Coronary artery (tissue), 2 donors: ENCODE data around the gene CRYGN.

Experiments used
- DNase-seq: peaks from one replicate; pipeline ENCODE4 v3.0.0-alpha.2; 2017; ENCODE audit warnings: low spot score
- H3K27ac ChIP-seq, 2 donors: fragments of 200-600 bp; sonication (generic); one replicate each; pipeline ENCODE4 v1.5.1; 2016 to 2019
- H3K4me3 ChIP-seq: fragments of 200-600 bp; sonication (generic); 2 replicates; pipeline ENCODE4 v1.5.1; 2016; ENCODE audit warnings: mild to moderate bottlenecking, moderate library complexity
- CTCF ChIP-seq: fragments of 200-600 bp; sonication (generic); IDR thresholded peaks from one replicate; pipeline ENCODE4 v1.5.1; 2019; ENCODE audit warnings: antibody characterized with exemption

CRYGN gene

GRCh38 chr7:151410405-151411390 is 29.2 kb downstream of the CRYGN start:
- Histone ChIP-seq H3K4me3 (peak overlapping the region; percentile 67), H3K27ac (peak overlapping the region in 1 of 2 donors; percentile 58)
- no peak for DNase-seq
- TF ChIP-seq CTCF, result no peak

- Histone ChIP-seq H3K27ac (peak within 1 kb of the TSS in 1 of 2 donors; percentile 58), H3K4me3 (peak within 1 kb of the TSS; percentile 67)
- no peak for DNase-seq
- no peak for TF ChIP-seq CTCF
Measured at GRCh38 chr7:151409667-151410404, 30.1 kb downstream of the CRYGN start, which contains the start of gene WDR86. WDR86 (minus strand) TSS chr7:151410038; CDS start chr7:151409589, 449 bp downstream.

GRCh38 chr7:151408839-151409666 is 30.9 kb downstream of the CRYGN start:
- peak overlapping the region in 1 of 2 donors; percentile 58 for H3K27ac ChIP-seq
- no peak for TF ChIP-seq CTCF
- H3K4me3 ChIP-seq, result peak overlapping the region; percentile 67
- no peak for DNase-seq

GRCh38 chr7:151408498-151408838 is 31.5 kb downstream of the CRYGN start:
- Histone ChIP-seq H3K27ac (peak overlapping the region in 1 of 2 donors; percentile 25), H3K4me3 (peak overlapping the region; percentile 67)
- no peak for TF ChIP-seq CTCF
- DNase-seq, result no peak

- H3K27ac ChIP-seq, result no peak overlapping the region
- TF ChIP-seq CTCF, result no peak
- no peak overlapping the region for H3K4me3 ChIP-seq
- DNase-seq, result no peak
Measured at GRCh38 chr7:151406886-151407583, 32.9 kb downstream of the CRYGN start.
